Measurements from ENCODE around the gene ITGB1BP1.

- TF ChIP-seq GATA2 (IDR thresholded peaks at IDR 0.05; ENCODE audit: low read depth, low read length) (no peak), GATA3 (IDR thresholded peaks at IDR 0.05; ENCODE audit: low read depth, low read length) (no peak)
Measured at GRCh38 chr2:9365498-9366019, 57.8 kb downstream of the ITGB1BP1 start.

Measured in SH-SY5Y (cell line).